Stomach (tissue), 9 donors: ENCODE data around the gene SMCHD1. TPM values are rescaled to one million over a fixed set of nuclear protein-coding genes. Genes with fewer than 3 reads are reported as not detected.

ENCODE experiments used
- DNase-seq, 2 donors: peaks; one replicate each; pipeline versions ENCODE4 v3.0.0 to v3.0.0-alpha.2; 2013 to 2019
- H3K27ac ChIP-seq, 5 donors: fragments of 200-600 bp in 4 of 5; sonication (generic) in 4 of 5; one replicate each; pipeline ENCODE4 v1.5.1; 2013 to 2019; ENCODE audit warnings: mild to moderate bottlenecking in 1 of 5, moderate library complexity in 1 of 5
- H3K27me3 ChIP-seq, 3 donors: fragments of 200-600 bp; sonication (generic); one replicate each; pipeline ENCODE4 v1.5.1; 2017 to 2019; ENCODE audit warnings: mixed run types in 1 of 3
- H3K36me3 ChIP-seq, 4 donors: fragments of 200-600 bp; sonication (generic); 1 replicate in 3 of 4; 2 replicates in 1 of 4; pipeline ENCODE4 v1.5.1; 2016 to 2019
- H3K4me1 ChIP-seq, 4 donors: fragments of 200-600 bp; sonication (generic); one replicate each; pipeline ENCODE4 v1.5.1; 2016 to 2019
- H3K4me3 ChIP-seq, 4 donors: fragments of 200-600 bp; sonication (generic) in 3 of 4; one replicate each; pipeline ENCODE4 v1.5.1; 2016 to 2019; ENCODE audit warnings: mild to moderate bottlenecking in 1 of 4
- H3K9me3 ChIP-seq, 4 donors: fragments of 200-600 bp; sonication (generic); one replicate each; pipeline ENCODE4 v1.5.1; 2016 to 2019
- EP300 ChIP-seq: sonication (generic); formaldehyde crosslinking; IDR thresholded peaks from one replicate; pipeline ENCODE4 v1.6.1; 2017; ENCODE audit warnings: antibody characterized with exemption
- POLR2A ChIP-seq, 4 donors: fragments of 450-650 bp; IDR thresholded peaks; one replicate each; pipeline ENCODE4 v1.6.1; 2016; ENCODE audit warnings: antibody characterized with exemption in 4 of 4, control low read depth in 2 of 4, mild to moderate bottlenecking in 1 of 4, moderate library complexity in 1 of 4
- POLR2AphosphoS5 ChIP-seq, 3 donors: sonication (generic); formaldehyde crosslinking; IDR thresholded peaks; one replicate each; pipeline ENCODE4 v1.6.1; 2016; ENCODE audit warnings: antibody characterized with exemption in 3 of 3
- WGBS, 5 donors: extraction: QIAGEN DNeasy Blood & Tissue Kit in 3 of 5; methylation state at CpG; one replicate each; pipeline versions ENCODE4 v1.1.5 to v1.1.7; 2013 to 2018; 5-methylcytosine and 5-hydroxymethylcytosine counted together
- intact Hi-C: fragments of 100-400 bp; cut with DNase I; formaldehyde crosslinking; loops from one replicate; pipeline ENCODE4 v1.15.1; 2023; ENCODE audit warnings: low total_unique reads
- polyA plus RNA-seq, 3 donors: library from polyadenylated mRNA; stranded (reverse); fragments of 200-250 nt; gene quantifications; one replicate each; pipeline ENCODE4 v1.2.3, GENCODE V29; 2013
- total RNA-seq, 5 donors: library from RNA; depleted of rRNA; stranded (reverse); fragments of >200 nt; gene quantifications; one replicate each; pipeline versions ENCODE4 v1.1.0 to v1.2.3, GENCODE V29; 2014 to 2016
- TF ChIP-seq, protein P1 (sequence below), 7 experiments: fragments of 450-650 bp in 4 of 7; fragments of 200-600 bp in 3 of 7; sonication (generic) in 3 of 7; IDR thresholded peaks; one replicate each; pipeline ENCODE4 v1.5.1; 2016 to 2019; ENCODE audit warnings: antibody characterized with exemption in 7 of 7, control low read depth in 2 of 7, mild to moderate bottlenecking in 1 of 7
- donor health status: healthy with polysubstance abuse.
- donor health status: Bipolar disorder and iron deficiency.
- donor health status: healthy.

SMCHD1 gene
- total and polyA plus RNA-seq, 8 donors: 5.0 to 377 (median 61.2) TPM

DNA sequence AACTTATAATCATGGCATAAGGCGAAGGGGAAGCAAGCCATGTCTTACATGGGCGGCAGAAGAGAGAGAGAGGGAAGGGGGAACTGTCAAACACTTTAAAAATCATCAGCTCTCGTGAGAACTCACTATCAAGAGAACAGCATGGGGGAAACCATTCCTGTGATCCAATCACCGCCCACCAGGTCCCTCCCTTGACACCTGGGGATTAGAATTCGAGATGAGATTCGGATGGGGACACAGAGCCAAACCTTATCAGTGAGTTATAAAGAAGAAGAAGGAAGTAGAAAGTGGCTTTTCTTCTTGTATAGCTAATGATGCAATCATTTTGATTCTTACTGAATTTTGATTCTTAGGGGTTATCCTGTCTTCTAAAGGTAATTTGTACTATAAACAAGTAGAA is 51.4 kb downstream of the SMCHD1 start:
- Histone ChIP-seq H3K27me3 (no peaks in the 10 kb centered on the region), H3K9me3 (no peaks in the 10 kb centered on the region), H3K27ac (no peak overlapping the region), H3K4me3 (no peak overlapping the region), H3K4me1 (no peaks in the 10 kb centered on the region), H3K36me3 (peaks cover 9 to 98% (median 92%) of the 10 kb centered on the region in 4 donors)
- WGBS, 5 donors: 76 to 81% (median 79%) methylated on average over 6 of the region's 6 CpGs
- DNase-seq: no peak
- no peak for TF ChIP-seq EP300
- TF ChIP-seq, protein P1, sequence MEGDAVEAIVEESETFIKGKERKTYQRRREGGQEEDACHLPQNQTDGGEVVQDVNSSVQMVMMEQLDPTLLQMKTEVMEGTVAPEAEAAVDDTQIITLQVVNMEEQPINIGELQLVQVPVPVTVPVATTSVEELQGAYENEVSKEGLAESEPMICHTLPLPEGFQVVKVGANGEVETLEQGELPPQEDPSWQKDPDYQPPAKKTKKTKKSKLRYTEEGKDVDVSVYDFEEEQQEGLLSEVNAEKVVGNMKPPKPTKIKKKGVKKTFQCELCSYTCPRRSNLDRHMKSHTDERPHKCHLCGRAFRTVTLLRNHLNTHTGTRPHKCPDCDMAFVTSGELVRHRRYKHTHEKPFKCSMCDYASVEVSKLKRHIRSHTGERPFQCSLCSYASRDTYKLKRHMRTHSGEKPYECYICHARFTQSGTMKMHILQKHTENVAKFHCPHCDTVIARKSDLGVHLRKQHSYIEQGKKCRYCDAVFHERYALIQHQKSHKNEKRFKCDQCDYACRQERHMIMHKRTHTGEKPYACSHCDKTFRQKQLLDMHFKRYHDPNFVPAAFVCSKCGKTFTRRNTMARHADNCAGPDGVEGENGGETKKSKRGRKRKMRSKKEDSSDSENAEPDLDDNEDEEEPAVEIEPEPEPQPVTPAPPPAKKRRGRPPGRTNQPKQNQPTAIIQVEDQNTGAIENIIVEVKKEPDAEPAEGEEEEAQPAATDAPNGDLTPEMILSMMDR (IDR thresholded peaks at IDR 0.05): no peak
- TF ChIP-seq POLR2A (IDR thresholded peaks at IDR 0.05): no peak
- no peak for TF ChIP-seq POLR2AphosphoS5 (IDR thresholded peaks at IDR 0.05)
- intact Hi-C loops: no loop called here

DNA sequence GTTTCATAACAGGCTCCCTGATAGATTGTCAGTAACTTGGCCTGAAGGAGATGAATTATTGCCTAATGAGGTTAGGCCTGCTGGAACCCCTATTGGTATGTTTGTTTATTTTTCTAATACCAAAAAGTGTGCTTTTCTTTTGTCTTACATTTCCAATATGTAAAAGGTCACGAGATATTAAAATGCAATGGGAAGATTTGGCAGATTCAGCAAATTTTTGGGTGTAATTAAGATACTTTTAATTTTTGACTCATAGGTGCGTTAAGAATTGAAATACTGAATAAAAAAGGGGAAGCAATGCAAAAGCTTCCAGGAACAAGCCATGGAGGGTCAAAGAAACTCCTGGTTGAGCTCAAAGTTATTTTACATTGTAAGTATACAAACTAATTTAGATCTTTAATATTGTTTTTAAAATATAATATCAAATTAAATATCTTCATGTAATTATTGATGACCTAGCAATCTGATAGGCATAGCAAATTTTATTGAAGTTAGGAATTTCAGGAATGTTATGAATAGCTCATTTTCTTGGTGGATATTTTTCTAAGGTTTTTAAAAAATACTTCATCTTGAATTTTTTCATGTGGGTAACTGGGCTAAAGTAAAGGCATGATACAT is 52.1 kb downstream of the SMCHD1 start:
- no peak for TF ChIP-seq POLR2A (IDR thresholded peaks at IDR 0.05)
- TF ChIP-seq EP300: no peak
- TF ChIP-seq, protein P1 (IDR thresholded peaks at IDR 0.05): no peak
- no peak for TF ChIP-seq POLR2AphosphoS5 (IDR thresholded peaks at IDR 0.05)
- H3K4me1 ChIP-seq: no peaks in the 10 kb centered on the region
- intact Hi-C loops: no loop called here
- H3K36me3 ChIP-seq: peaks cover 9 to 99% (median 92%) of the 10 kb centered on the region in 4 donors
- H3K27ac ChIP-seq: no peak overlapping the region
- WGBS, 5 donors: 89 to 97% (median 93%) methylated on average over 2 of the region's 2 CpGs
- no peaks in the 10 kb centered on the region for H3K27me3 ChIP-seq
- no peak for DNase-seq
- no peaks in the 10 kb centered on the region for H3K9me3 ChIP-seq
- H3K4me3 ChIP-seq: no peak overlapping the region

DNA sequence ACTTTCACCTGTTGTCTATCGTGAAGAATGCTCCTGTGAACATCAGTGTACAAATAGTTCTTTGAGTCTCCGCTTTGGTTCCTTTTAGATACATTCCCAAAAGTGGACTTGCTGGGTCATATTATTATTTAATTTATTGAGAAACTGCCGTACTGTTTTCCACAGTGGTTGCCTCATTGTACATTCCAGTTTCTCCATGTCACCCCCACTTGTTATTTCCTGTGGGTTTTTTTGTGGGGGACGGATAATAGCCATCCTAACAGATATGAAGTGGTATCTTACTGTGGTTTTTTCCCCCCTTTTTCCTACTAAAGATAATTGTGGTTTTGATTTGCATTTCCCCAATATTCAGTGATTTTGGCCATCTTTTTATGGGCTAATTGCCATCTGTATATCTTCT is 53.8 kb downstream of the SMCHD1 start:
- Histone ChIP-seq H3K27ac (no peak overlapping the region), H3K4me3 (no peak overlapping the region), H3K9me3 (no peaks in the 10 kb centered on the region), H3K36me3 (peaks cover 9 to 93% (median 89%) of the 10 kb centered on the region in 4 donors), H3K27me3 (no peaks in the 10 kb centered on the region), H3K4me1 (peaks cover 0 to 9% (median 0%) of the 10 kb centered on the region in 4 donors)
- TF ChIP-seq POLR2A (IDR thresholded peaks at IDR 0.05): no peak
- TF ChIP-seq EP300: no peak
- no peak for TF ChIP-seq POLR2AphosphoS5 (IDR thresholded peaks at IDR 0.05)
- TF ChIP-seq, protein P1 (IDR thresholded peaks at IDR 0.05): no peak
- DNase-seq: no peak
- intact Hi-C loops: no loop called here
- WGBS, 5 donors: 69 to 74% (median 69%) methylated on average over 4 of the region's 4 CpGs

DNA sequence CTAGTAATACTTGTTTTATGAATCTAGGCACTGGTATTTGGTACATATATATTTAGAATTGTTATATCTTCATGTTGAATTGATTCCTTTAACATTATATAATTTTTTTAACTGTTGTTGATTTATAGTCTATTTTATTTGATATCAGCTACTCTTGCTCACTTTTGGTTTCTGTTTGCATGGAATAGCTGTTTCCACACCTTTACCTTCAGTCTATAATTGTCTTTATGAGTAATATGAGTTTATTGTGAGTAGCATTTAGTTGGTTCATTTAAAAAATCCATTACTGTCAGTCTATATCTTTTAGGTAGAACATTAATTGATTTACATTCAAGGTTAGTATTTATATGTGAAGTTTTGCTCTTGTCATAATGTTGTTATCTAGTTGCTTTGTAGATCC is 58.6 kb downstream of the SMCHD1 start:
- Histone ChIP-seq H3K27ac (no peak overlapping the region), H3K4me3 (no peak overlapping the region), H3K36me3 (peaks cover 12 to 91% (median 86%) of the 10 kb centered on the region in 4 donors), H3K27me3 (no peaks in the 10 kb centered on the region), H3K4me1 (peaks cover 0 to 20% (median 4%) of the 10 kb centered on the region in 4 donors), H3K9me3 (no peaks in the 10 kb centered on the region)
- intact Hi-C loops: no loop called here
- TF ChIP-seq POLR2A (IDR thresholded peaks at IDR 0.05): no peak
- TF ChIP-seq, protein P1 (IDR thresholded peaks at IDR 0.05): no peak
- TF ChIP-seq POLR2AphosphoS5 (IDR thresholded peaks at IDR 0.05): no peak
- no peak for TF ChIP-seq EP300
- DNase-seq: no peak
